Mesendoderm (in vitro differentiated cells): ENCODE results near the gene B4GALNT1.

Experiments
- DNase-seq: peaks from one replicate; pipeline ENCODE4 v3.0.0; 2013
- H2AK5ac ChIP-seq: 2 replicates; pipeline ENCODE4 v1.6.1; 2013; ENCODE audit warnings: low read length, inconsistent platforms
- H2BK120ac ChIP-seq: 2 replicates; pipeline ENCODE4 v1.6.1; 2013; ENCODE audit warnings: low read depth, mild to moderate bottlenecking, low read length, moderate library complexity, mixed read lengths
- H2BK15ac ChIP-seq: replicated peaks from 2 replicates; pipeline ENCODE4 v1.6.1; 2013; ENCODE audit warnings: low read depth, mild to moderate bottlenecking, moderate library complexity
- H2BK5ac ChIP-seq: 2 replicates; pipeline ENCODE4 v1.6.1; 2013; ENCODE audit warnings: low read length, inconsistent platforms
- H3K18ac ChIP-seq: 2 replicates; pipeline ENCODE4 v1.6.1; 2013; ENCODE audit warnings: mild to moderate bottlenecking, low read length, mixed read lengths
- H3K23ac ChIP-seq: one replicate; pipeline ENCODE4 v1.6.1; 2013; ENCODE audit warnings: low read length
- H3K27ac ChIP-seq: 2 replicates; pipeline ENCODE4 v1.5.1; 2013; ENCODE audit warnings: low read depth, mild to moderate bottlenecking, inconsistent platforms, low read length, moderate library complexity
- H3K27me3 ChIP-seq: 2 replicates; pipeline ENCODE4 v1.6.1; 2013; ENCODE audit warnings: low read length, control low read depth, mild to moderate bottlenecking, inconsistent platforms; ENCODE audit not compliant: insufficient read depth, poor library complexity
- H3K36me3 ChIP-seq: 2 replicates; pipeline ENCODE4 v1.6.1; 2013; ENCODE audit warnings: low read length, inconsistent platforms; ENCODE audit not compliant: control insufficient read depth, insufficient read depth
- H3K4ac ChIP-seq: one replicate; pipeline ENCODE4 v1.6.1; 2013; ENCODE audit warnings: low read depth, mild to moderate bottlenecking, low read length, moderate library complexity
- H3K4me1 ChIP-seq: 2 replicates; pipeline ENCODE4 v1.6.1; 2013; ENCODE audit warnings: low read depth, low read length, inconsistent platforms; ENCODE audit not compliant: control insufficient read depth
- H3K4me2 ChIP-seq: 2 replicates; pipeline ENCODE4 v1.6.1; 2013; ENCODE audit warnings: low read length
- H3K4me3 ChIP-seq: 2 replicates; pipeline ENCODE4 v1.5.1; 2013; ENCODE audit warnings: mild to moderate bottlenecking, low read length
- H3K56ac ChIP-seq: one replicate; pipeline ENCODE4 v1.6.1; 2013; ENCODE audit warnings: low read length
- H3K79me1 ChIP-seq: 2 replicates; pipeline ENCODE4 v1.6.1; 2013; ENCODE audit warnings: low read length, inconsistent platforms
- H3K79me2 ChIP-seq: 2 replicates; pipeline ENCODE4 v1.6.1; 2013; ENCODE audit warnings: mild to moderate bottlenecking, low read length; ENCODE audit not compliant: control insufficient read depth, insufficient read depth
- H3K9ac ChIP-seq: 2 replicates; pipeline ENCODE4 v1.6.1; 2013; ENCODE audit warnings: low read length, inconsistent platforms
- H4K5ac ChIP-seq: one replicate; pipeline ENCODE4 v1.6.1; 2013; ENCODE audit warnings: low read length
- H4K8ac ChIP-seq: one replicate; pipeline ENCODE4 v1.6.1; 2013; ENCODE audit warnings: low read depth, mild to moderate bottlenecking, control low read depth, low read length, moderate library complexity
- WGBS: extraction: QIAGEN DNeasy Blood & Tissue Kit; methylation state at CpG from one replicate; pipeline ENCODE4 v1.1.7; 2013; ENCODE audit warnings: low lambda C conversion rate, missing lambda C conversion rate; ENCODE audit not compliant: insufficient coverage; ENCODE audit errors: extremely low coverage; 5-methylcytosine and 5-hydroxymethylcytosine counted together

Gene B4GALNT1

DNA sequence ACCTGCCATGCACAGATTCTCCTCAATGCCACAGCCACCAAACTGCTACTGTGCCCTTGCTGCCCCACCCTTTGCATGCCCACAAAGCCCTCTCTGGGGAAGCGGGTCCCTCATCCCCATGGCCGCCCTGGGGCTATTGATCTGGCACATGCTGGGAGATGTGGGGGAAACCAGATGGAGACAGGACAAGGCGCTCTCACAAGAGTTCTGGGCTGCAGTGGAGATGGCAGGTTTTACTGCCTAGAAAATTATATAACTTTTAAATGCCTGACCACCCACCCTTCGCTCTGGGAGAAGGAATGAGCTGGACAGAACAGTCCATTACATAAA lies 52.6 kb downstream of the B4GALNT1 start:
- Histone ChIP-seq H3K23ac (no peak overlapping the region), H2BK15ac (no peak overlapping the region), H2AK5ac (no peak overlapping the region), H2BK120ac (no peak overlapping the region), H3K56ac (no peak overlapping the region), H3K79me1 (no peaks in the 10 kb centered on the region), H3K9ac (no peak overlapping the region), H3K36me3 (peaks cover 1% of the 10 kb centered on the region), H4K5ac (no peak overlapping the region), H4K8ac (no peak overlapping the region), H3K4me3 (no peak overlapping the region), H3K4ac (no peak overlapping the region), H3K4me2 (no peak overlapping the region), H3K18ac (no peak overlapping the region), H2BK5ac (no peak overlapping the region), H3K27me3 (no peaks in the 10 kb centered on the region), H3K79me2 (no peaks in the 10 kb centered on the region), H3K27ac (no peak overlapping the region), H3K4me1 (peaks cover 2% of the 10 kb centered on the region)
- no CpG with 5 or more reads among the region's 4 CpGs for WGBS
- no peak for DNase-seq

DNA sequence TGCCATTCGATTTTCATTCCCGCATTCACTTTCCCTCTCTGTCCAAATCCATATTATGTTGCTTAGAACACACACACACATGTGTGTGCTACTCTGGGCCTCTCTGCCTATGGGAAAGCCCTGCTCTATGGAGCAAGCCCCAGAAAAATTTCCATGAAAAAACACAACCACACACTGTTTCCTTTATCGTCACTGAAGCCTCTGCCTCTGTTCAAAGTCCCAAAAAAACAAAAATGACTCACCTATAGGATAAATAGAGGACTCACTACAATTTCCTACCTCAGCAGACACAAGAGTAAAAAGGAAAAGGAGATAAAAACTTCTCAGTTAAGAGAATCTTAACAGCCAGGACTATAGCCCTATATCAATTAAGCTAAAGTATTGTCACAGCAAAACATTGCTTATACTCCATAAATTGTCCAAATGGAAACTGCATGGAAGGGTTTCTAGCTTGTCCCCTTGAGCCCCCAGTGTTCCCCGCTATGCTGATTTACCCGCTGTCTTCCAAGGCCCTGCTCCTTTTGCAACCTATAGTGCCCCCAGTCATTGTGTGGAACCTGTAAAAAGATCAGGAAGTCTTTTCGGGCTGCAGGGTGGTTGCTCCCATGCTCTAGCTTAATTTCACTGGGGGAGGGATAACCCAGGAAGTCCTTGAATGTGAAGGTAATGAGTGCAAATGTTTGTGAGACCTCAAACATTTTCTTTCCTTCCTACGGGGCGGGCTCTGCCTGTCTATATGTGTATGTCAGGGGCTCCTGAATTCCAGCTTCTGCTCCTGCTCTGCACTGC lies 53.1 kb downstream of the B4GALNT1 start:
- H3K4me2 ChIP-seq = no peak overlapping the region
- no peaks in the 10 kb centered on the region for H3K79me2 ChIP-seq
- H3K4me3 ChIP-seq = no peak overlapping the region
- H4K8ac ChIP-seq = no peak overlapping the region
- no peak overlapping the region for H3K18ac ChIP-seq
- H3K27me3 ChIP-seq = no peaks in the 10 kb centered on the region
- H2AK5ac ChIP-seq = no peak overlapping the region
- H3K79me1 ChIP-seq = no peaks in the 10 kb centered on the region
- peaks cover 1% of the 10 kb centered on the region for H3K36me3 ChIP-seq
- no peak overlapping the region for H3K4ac ChIP-seq
- H4K5ac ChIP-seq = no peak overlapping the region
- H3K27ac ChIP-seq = no peak overlapping the region
- H3K9ac ChIP-seq = no peak overlapping the region
- WGBS = no CpG with 5 or more reads among the region's 8 CpGs
- no peak overlapping the region for H2BK120ac ChIP-seq
- no peak overlapping the region for H2BK5ac ChIP-seq
- H2BK15ac ChIP-seq = no peak overlapping the region
- H3K56ac ChIP-seq = no peak overlapping the region
- H3K23ac ChIP-seq = no peak overlapping the region
- DNase-seq = no peak
- peaks cover 2% of the 10 kb centered on the region for H3K4me1 ChIP-seq

DNA sequence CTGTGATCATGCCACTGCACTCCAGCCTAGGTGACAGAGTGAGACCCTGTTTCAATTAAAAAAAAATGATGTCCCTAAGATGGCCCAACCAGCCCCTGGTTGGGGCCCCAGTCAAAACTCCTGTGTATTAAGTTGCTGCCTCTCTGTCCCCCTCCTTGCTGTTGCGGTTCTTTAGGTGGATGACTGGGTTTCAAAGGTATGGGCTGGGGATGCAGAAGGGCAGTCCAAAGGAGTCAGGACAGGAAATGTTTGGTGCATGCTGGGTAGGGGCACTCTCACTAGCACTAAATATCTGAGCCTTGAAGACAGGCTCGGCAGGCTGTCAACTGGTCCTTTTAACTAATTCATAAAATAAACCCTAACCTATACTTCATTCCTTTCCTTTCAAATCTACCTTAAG lies 54.0 kb downstream of the B4GALNT1 start:
- Histone ChIP-seq H3K79me1 (no peaks in the 10 kb centered on the region), H3K9ac (no peak overlapping the region), H3K36me3 (peaks cover 1% of the 10 kb centered on the region), H3K18ac (no peak overlapping the region), H3K56ac (no peak overlapping the region), H2BK5ac (no peak overlapping the region), H2AK5ac (no peak overlapping the region), H3K27me3 (no peaks in the 10 kb centered on the region), H3K4ac (no peak overlapping the region), H3K79me2 (no peaks in the 10 kb centered on the region), H3K23ac (no peak overlapping the region), H4K5ac (no peak overlapping the region), H4K8ac (no peak overlapping the region), H3K27ac (no peak overlapping the region), H3K4me2 (no peak overlapping the region), H3K4me3 (no peak overlapping the region), H3K4me1 (peaks cover 2% of the 10 kb centered on the region), H2BK120ac (no peak overlapping the region), H2BK15ac (no peak overlapping the region)
- DNase-seq = no peak
- no CpG with 5 or more reads among the region's 2 CpGs for WGBS

DNA sequence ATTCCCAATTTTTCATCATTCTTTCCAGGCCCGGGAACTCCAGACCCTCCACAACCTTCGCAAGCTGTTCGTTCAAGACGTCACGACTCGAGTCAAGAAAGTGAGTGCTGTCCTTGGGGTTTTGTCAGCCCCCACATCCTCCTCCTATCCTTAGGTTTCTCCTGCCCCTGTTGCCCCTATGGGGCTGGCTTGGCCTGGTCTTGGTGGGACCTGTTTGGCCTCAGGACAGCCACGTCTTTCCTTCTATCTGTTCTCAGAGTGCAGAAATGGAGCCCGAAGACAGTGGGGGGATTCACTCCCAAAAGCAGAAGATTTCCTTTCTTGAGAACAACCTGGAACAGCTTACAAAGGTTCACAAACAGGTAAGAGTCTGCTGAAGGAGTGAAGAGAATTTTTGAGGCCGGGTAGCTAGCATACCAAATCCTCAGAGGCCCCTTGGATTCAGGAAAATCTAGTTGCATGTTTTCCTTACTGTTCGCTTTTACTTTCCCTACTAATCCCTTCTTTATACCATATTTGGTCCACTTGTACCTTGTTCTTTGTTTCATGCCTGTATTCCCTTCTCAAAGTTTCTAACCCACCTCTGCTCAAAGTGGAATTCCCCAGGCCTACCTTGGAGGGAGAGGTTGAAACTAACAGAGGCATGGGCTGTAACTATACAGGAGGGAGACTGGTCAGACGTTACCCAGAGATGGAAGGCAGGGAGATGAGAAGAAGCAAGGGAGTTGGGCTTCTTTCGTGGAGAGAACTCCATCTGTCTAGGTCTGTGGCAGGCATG lies 54.8 kb downstream of the B4GALNT1 start:
- H3K4me1 ChIP-seq = no peaks in the 10 kb centered on the region
- no peak overlapping the region for H3K9ac ChIP-seq
- no peak overlapping the region for H2BK120ac ChIP-seq
- no peak overlapping the region for H3K56ac ChIP-seq
- H2BK15ac ChIP-seq = no peak overlapping the region
- no peaks in the 10 kb centered on the region for H3K79me1 ChIP-seq
- H3K36me3 ChIP-seq = peaks cover 1% of the 10 kb centered on the region
- no peaks in the 10 kb centered on the region for H3K27me3 ChIP-seq
- H3K27ac ChIP-seq = no peak overlapping the region
- no peak overlapping the region for H2BK5ac ChIP-seq
- no peak overlapping the region for H4K5ac ChIP-seq
- no peak overlapping the region for H3K4me2 ChIP-seq
- WGBS = no CpG with 5 or more reads among the region's 12 CpGs
- H3K79me2 ChIP-seq = no peaks in the 10 kb centered on the region
- no peak overlapping the region for H3K23ac ChIP-seq
- H3K4me3 ChIP-seq = no peak overlapping the region
- H3K18ac ChIP-seq = no peak overlapping the region
- H3K4ac ChIP-seq = no peak overlapping the region
- H4K8ac ChIP-seq = no peak overlapping the region
- DNase-seq = no peak
- no peak overlapping the region for H2AK5ac ChIP-seq

DNA sequence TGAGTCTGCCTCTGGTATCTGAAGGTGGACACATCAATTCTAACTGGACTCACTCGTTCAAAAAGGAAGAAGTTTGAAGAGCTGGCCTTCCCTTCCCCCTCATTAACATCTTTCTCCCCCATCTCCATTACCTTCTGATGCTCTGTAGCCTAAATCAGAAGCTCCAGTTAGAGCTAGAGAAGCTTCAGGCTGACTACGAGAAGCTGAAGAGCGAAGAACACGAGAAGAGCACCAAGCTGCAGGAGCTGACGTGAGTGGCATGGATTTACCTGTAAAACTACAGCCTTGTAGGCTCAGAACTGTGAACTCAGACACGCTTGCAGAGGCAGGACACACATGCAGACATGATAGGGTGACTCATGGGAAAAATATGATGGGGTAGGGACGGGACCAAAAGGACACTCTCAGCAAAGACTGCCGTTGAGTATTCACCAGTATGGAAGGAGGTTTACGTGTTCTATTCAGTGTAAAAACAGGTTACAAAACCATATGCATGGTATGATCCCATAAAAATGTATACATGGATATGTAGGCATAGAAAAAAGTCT lies 56.3 kb downstream of the B4GALNT1 start:
- no CpG with 5 or more reads among the region's 9 CpGs for WGBS
- Histone ChIP-seq H3K23ac (no peak overlapping the region), H4K8ac (no peak overlapping the region), H3K27ac (no peak overlapping the region), H3K27me3 (no peaks in the 10 kb centered on the region), H3K4me1 (no peaks in the 10 kb centered on the region), H2BK5ac (no peak overlapping the region), H3K18ac (no peak overlapping the region), H3K9ac (no peak overlapping the region), H3K79me2 (no peaks in the 10 kb centered on the region), H2BK15ac (no peak overlapping the region), H3K56ac (no peak overlapping the region), H2AK5ac (no peak overlapping the region), H3K79me1 (no peaks in the 10 kb centered on the region), H3K4me2 (no peak overlapping the region), H2BK120ac (no peak overlapping the region), H4K5ac (no peak overlapping the region), H3K4ac (no peak overlapping the region), H3K4me3 (no peak overlapping the region), H3K36me3 (peaks cover 4% of the 10 kb centered on the region)
- DNase-seq = no peak
